HUES6 (cell line): ENCODE measurements around the gene SLC35B2.

Source experiments
- H3K27ac ChIP-seq: 2 replicates; pipeline ENCODE4 v1.7.0; 2013; ENCODE audit warnings: low read depth, mild to moderate bottlenecking, low read length, inconsistent platforms
- H3K27me3 ChIP-seq: 2 replicates; pipeline ENCODE4 v1.6.1; 2013; ENCODE audit warnings: low read length; ENCODE audit not compliant: control insufficient read depth, insufficient read depth
- H3K36me3 ChIP-seq: 2 replicates; pipeline ENCODE4 v1.6.1; 2013; ENCODE audit warnings: low read length; ENCODE audit not compliant: control insufficient read depth, insufficient read depth
- H3K4me1 ChIP-seq: 2 replicates; pipeline ENCODE4 v1.6.1; 2013; ENCODE audit warnings: low read length; ENCODE audit not compliant: control insufficient read depth, insufficient read depth
- H3K4me3 ChIP-seq: 2 replicates; pipeline ENCODE4 v1.5.1; 2013; ENCODE audit warnings: low read depth, low read length
- H3K9ac ChIP-seq: one replicate; pipeline ENCODE4 v1.6.1; 2013; ENCODE audit warnings: mild to moderate bottlenecking, low read length
- H3K9me3 ChIP-seq: 2 replicates; pipeline ENCODE4 v1.6.1; 2013; ENCODE audit warnings: low read depth, low read length; ENCODE audit not compliant: control insufficient read depth, insufficient read depth

SLC35B2 gene

DNA sequence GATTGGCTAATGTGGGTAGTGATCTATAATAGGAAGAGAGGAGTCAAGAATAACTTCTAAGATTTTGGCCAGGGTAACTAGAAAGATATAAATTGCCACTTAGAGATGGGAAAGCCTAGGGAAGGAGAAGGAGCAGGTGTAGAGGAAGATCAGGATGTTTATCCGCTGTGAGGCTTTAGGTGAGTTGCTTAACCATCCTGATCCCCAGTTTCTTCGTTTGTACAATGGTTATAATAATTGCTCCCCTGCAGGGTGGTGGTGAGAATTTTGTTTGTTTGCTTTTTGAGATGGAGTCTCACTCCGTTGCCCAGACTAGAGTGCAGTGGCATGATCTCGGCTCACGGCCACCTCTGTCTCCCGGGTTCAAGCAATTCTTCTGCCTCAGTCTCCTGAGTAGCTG, 43.0 kb downstream of the SLC35B2 start:
- Histone ChIP-seq H3K4me1 (peaks cover 28% of the 10 kb centered on the region), H3K9ac (no peak overlapping the region), H3K4me3 (no peak overlapping the region), H3K36me3 (no peaks in the 10 kb centered on the region), H3K27ac (no peak overlapping the region), H3K27me3 (no peaks in the 10 kb centered on the region), H3K9me3 (no peaks in the 10 kb centered on the region)

DNA sequence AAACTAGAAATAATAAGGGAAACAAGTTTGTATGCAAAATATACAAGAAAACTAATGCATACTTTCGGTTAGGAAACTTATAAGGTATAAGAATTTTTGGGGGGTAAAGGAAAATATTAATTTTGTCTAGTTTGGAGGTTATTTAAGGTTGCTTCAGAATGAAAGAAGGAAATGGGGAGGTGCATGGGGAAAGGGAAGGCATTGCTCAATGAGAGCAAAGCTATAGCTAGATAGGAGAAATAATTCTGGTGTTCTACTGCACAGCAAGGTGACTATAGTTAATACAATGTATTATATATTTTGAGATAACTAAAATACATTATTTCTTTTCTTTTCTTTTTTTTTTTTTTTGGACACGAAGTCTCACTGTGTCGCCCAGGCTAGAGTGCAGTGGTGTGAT, 46.0 kb downstream of the SLC35B2 start:
- no peak overlapping the region for H3K9ac ChIP-seq
- H3K9me3 ChIP-seq = no peaks in the 10 kb centered on the region
- H3K27me3 ChIP-seq = no peaks in the 10 kb centered on the region
- H3K36me3 ChIP-seq = no peaks in the 10 kb centered on the region
- H3K27ac ChIP-seq = no peak overlapping the region
- H3K4me1 ChIP-seq = peaks cover 14% of the 10 kb centered on the region
- no peak overlapping the region for H3K4me3 ChIP-seq

- Histone ChIP-seq H3K9me3 (no peaks in the 10 kb centered on the region), H3K36me3 (no peaks in the 10 kb centered on the region), H3K9ac (no peak overlapping the region), H3K27me3 (no peaks in the 10 kb centered on the region), H3K4me1 (peaks cover 28% of the 10 kb centered on the region), H3K27ac (no peak overlapping the region), H3K4me3 (no peak overlapping the region)
Measured at GRCh38 chr6:44207966-44208365, 49.4 kb downstream of the SLC35B2 start.
